Stimulated activated CD4-positive, alpha-beta T cell treated with anti-CD3 and anti-CD28 coated beads, Interleukin-1b, Interleukin-23, amount 100 ng/mL, for 24 hours (primary cell): ENCODE results near the gene RTN1.

Experiments used
- DNase-seq, 4 experiments: peaks; one replicate each; pipeline ENCODE4 v3.0.0-alpha.2; 2020; ENCODE audit warnings: low read depth in 4 of 4, low spot score in 1 of 4

The RTN1 gene, protein sequence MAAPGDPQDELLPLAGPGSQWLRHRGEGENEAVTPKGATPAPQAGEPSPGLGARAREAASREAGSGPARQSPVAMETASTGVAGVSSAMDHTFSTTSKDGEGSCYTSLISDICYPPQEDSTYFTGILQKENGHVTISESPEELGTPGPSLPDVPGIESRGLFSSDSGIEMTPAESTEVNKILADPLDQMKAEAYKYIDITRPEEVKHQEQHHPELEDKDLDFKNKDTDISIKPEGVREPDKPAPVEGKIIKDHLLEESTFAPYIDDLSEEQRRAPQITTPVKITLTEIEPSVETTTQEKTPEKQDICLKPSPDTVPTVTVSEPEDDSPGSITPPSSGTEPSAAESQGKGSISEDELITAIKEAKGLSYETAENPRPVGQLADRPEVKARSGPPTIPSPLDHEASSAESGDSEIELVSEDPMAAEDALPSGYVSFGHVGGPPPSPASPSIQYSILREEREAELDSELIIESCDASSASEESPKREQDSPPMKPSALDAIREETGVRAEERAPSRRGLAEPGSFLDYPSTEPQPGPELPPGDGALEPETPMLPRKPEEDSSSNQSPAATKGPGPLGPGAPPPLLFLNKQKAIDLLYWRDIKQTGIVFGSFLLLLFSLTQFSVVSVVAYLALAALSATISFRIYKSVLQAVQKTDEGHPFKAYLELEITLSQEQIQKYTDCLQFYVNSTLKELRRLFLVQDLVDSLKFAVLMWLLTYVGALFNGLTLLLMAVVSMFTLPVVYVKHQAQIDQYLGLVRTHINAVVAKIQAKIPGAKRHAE

DNA sequence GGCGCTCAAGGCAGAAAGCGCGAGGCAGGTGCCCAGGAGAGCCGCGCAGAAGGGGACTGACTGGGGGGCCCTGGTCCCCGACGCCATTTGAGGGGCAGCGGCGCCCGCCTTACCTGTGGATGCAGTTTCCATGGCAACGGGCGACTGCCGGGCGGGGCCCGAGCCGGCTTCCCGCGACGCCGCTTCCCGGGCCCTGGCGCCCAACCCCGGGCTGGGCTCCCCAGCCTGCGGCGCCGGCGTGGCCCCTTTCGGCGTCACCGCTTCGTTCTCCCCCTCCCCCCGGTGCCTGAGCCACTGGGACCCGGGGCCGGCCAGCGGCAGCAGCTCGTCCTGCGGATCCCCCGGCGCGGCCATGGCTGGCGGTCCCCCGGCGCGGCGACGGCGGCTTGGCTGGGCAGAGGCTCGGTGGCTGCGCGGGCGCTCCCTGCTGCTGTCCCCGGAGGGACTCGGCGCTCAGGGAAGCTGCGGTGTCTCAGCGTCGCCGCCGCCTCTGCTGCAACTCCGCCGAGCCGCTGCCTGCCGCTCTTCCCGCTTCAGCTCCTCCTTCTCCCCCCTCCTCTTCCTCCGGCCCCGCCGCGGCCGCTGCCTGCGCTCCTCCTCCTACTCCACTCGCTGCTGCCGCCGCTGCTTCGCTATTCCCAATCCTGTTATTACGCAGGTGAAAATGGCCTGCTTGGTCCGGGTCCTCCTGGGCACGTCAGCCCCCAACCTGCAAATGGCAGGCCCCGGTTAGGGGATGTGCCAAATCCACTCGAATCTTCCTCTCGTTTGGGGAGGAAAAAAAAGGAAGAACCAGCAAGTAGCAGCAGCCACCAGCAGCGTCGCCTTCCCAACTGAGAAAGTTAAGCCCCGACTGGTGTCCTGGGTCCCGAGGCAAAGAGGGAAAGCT lies at the start of gene RTN1:
Gene RTN1, minus strand, starts transcription at position 500 of the 889 bp plus-strand sequence. Its CDS starts 146 bp downstream, at position 354.
- DNase-seq: peak in 1 of 4 experiments; percentile 11

DNA sequence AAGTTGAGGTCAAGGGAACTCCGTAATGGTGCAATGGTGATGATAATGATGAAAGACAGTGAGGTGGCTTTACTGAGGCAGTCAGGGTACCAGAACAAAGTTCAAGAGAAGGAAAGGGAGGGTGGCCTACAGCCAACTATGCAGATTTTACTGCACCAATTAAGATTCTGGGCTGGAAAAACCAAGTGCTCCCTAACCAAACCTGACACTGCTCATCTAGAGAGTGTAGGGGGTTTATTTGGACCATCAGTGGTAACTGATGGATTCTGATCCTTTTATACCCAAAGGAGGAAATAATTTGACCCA lies 49.8 kb upstream of the RTN1 start:
- no peak for DNase-seq

DNA sequence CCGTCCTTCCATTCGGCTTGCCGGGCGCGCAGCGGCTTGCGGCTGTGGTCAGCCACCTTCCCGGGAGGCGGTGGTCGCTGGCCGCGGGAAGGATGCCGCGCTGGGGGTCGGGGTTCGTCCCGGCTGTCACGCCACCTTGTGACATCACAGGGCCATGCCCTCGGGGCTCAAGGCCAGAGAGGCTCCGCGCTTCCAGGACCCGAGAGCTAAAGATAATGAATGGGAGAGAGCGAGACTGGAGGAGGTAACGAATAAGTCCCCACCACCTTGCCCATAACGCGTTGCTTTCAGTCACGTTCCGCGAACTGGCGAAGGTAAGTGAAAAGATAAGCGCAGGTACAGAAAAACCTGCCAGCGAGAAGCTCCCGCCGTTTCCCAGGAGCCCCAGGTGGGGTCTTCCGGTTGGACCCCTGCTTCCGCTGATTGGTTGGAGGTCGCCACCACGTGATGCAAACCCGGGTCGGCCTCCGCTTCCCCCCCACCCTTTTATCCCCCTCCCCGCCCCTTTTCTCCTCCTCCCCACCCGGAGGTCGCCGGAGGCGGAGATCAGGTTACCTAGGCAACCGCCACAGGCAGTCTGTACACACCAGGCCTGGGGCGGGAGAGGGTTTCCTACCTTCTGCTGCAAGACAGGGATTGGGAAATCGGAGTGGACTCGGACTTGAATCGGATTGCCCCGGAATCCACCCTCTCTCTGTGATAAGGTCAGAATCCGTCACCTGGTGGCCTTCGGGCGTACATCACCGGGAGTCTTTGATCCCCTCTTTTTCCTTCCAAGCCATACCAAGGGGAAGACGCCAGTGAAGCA lies 49.2 kb upstream of the RTN1 start, which contains the start of gene LRRC9:
Gene LRRC9, plus strand, starts transcription at position 575 of the 808 bp plus-strand sequence.
- no peak for DNase-seq

DNA sequence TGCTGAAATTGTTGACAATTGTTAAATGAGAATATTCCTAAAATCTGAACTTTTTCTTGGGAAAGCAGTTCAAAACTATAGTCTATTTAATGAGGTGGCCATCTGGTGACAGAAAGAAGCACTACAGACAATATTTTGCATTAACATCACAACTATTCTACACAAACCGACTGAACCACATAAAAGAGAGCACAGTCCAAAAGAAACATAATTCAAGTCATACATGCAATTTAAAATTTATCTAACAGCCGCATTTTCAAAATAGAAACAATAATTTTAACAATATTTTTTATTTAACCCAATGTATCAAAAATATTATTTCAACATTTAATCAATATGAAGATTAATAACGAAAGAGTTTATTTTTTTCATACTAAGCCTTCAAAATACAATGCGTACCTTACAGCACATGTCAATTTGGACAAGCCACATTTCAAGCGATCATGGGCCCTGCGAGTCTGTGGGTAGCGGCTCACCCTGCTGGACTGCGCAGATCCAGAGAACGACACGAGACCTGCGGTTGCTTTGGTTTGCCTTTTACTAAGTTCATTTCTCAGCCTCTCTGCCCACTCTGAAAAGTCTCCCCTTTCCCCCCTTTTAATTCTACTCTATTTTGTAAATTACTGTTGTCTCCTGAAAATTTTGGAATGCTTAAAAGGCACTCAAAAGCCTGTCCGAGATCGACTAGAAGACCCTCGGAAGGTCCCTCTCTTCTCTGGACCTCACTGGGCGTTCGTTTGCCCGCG lies 48.4 kb upstream of the RTN1 start:
- no peak for DNase-seq

DNA sequence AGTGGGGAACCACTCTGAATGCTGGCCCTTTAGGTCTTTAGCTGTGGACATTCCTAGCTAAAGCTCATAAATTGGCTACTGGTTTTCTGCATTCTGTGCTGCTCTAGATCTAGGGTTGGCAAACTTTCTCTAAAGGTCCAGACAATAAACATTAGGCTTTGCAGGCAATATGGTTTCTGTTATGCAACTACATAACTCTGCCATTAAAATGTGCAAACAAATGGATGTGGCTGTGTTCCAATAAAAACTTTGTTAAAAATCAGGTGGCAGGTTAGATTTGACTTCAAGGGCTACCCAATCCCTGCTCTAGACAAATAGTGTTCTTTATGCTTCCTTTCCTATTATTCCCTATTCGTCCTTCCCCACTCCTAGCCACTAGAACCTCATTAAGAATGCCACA lies 42.6 kb upstream of the RTN1 start:
- no peak for DNase-seq

DNA sequence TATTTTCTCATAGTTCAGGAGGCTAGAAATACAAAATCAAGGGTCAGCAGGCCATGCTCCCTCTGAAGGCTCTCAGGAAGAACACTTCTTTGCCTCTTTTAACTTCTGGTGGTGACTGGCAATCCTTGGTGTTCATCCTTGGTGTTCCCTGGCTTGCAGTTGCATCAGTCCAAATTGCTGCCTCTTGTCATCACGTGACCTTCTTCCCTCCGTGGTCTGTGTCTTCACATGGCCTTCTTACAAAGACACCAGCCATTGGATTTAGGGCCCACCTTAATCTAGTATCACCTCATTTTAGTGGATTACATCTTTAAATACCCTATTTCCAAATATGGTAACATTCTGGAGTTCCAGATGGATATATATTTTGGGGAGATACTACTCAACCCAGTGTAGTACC lies 41.9 kb upstream of the RTN1 start:
- DNase-seq: no peak

DNA sequence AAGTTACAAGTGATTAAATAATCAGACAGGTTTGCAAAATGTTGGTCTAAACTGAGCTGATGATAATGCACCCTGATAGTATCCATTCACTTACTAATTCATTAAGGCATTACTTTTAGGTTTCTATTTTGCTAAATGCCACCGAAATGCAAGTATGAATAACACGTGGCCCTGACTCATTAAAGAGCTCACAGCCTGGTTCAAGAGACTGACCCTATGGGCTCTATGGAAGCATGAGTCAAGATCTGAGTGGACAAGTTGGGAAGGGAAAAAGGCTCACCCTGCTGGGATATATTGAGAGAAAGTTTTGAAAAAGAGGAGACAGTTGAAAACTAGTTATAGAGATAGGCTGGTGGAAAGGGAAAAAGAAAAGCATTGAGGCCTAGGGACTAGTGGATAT lies 34.6 kb upstream of the RTN1 start:
- DNase-seq: no peak

DNA sequence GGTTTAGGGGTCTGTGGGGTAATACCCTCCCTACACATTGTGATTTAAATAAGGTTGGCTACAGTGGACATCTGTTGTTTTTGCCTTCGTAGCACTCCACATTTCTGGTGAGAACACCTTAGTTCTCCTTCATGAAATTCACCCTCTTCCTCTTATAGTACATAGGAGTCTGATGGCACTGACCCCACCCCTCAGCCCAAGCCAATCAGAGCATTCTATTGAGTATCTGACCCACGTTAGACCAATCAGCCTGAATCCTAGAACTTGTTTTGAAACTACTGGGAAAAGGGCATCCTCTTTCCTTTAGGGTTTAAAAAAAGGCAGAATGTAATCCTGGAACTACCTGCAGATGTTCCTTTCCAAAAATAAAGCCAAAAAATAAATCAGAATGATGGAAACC lies 33.6 kb upstream of the RTN1 start:
- DNase-seq: no peak

DNA sequence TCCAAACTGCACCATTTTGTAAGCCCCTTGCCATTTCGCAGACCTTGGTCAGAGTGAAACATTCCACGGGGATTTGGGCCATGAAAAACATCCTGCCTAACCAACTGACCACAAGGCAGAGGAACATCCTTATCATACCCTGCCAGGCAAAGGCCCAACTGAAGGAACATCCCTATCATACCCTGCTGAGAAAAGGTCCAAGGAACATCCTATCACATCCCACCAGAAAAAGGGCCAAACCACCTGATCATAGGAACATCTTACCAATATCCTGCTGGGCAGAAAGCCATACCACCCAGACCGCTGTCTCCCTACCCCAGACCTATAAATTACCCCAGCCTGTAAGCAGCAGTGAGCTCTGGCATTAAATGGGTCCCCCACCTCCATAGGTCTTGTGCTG lies 30.0 kb upstream of the RTN1 start:
- DNase-seq: no peak

DNA sequence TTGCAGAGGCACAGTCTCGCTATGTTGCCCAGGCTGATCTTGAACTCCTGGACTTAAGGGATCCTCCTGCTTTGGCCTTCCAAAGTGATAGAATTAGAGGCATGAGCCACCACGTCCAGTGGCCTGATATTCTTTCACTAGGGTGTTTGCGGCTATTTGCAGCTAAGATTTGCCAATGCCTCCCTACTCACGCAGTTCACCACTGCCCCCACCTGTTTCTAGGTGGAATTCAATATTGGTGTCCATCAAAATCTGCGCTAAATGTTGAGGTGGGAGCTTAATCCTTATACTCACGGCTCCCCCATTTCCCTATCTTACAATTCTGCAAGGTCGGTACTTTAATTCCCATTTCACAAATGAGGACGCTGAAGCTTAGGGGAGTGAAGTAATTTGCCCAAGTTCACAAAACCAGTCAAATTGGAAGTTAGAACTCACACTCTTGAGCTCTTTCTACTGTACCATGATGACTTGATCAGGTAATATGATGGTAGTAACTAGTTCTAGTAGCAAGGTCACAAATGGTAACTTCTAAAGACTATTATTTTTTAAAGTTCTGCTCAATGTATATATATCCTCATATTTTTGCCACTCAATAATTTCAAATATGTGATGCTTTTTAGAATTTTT lies 27.3 kb upstream of the RTN1 start:
- DNase-seq: no peak

DNA sequence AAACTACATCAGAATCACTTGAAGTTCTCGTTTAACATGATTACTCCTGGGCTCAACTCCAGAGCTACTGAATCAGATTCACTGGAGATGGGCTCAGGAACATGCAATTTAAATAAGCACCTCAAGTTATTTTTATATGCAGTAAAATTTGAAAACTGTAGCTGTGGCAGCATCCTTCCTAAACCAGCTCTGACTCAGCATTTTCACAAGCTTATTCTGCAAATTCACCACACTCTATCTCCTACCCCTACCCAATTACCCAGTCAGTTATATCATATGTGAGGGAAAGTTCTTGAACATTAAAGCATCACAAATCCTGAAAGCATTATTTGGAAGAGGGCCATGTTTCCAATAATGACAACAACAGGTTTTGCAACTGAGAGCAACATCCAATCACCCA lies 25.1 kb upstream of the RTN1 start:
- no peak for DNase-seq

DNA sequence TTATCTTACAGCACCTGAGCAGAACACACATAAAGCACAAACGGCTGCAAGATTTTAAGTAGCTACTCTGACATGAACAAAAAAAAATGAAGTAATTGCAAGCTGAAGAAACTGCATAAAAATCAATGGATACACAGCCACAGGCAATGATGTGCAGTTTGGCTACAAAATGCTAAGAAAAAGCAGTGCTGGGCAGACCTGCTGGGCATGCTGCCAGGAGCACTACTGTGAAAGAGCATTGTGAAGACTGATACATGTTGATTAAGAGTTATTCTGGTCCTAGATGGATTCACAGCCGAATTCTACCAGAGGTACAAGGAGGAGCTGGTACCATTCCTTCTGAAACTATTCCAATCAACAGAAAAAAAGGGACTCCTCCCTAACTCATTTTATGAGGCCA lies 20.1 kb upstream of the RTN1 start:
- no peak for DNase-seq

DNA sequence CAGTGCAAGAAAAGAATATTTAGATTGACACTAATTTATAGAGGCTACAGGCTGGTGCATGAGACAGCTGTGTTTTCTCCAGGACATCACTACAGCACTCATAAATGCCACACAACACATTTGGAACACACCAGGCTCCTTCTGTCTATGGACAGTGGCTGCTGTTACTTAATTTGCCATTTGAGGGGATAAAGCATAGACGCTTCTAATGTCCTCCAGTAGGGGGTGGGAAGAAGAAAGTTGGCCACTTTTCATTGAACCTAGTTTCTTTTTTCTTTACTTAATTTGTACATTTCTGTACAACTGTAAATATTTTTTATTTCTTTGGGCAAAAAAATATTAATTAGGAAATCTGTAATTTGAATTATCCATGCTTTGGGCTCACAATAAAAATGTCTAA lies 12.4 kb upstream of the RTN1 start:
- DNase-seq: no peak

DNA sequence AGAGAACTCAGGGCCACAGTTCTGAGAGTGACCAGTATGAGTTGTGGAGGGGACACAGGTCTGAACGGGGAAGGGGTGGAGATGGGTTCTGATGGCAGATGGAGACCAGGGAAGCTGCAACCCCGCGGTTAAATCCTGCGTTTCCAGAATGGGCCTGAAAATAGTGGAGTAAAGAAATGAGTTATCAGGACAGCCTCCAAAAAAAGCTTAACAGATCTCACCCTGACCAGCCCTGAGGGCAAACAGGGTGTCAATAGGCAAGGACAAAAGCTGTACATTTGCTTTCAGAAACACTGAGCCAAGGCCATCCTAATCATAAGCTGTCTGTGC lies 555 bp upstream of the RTN1 start:
- no peak for DNase-seq

DNA sequence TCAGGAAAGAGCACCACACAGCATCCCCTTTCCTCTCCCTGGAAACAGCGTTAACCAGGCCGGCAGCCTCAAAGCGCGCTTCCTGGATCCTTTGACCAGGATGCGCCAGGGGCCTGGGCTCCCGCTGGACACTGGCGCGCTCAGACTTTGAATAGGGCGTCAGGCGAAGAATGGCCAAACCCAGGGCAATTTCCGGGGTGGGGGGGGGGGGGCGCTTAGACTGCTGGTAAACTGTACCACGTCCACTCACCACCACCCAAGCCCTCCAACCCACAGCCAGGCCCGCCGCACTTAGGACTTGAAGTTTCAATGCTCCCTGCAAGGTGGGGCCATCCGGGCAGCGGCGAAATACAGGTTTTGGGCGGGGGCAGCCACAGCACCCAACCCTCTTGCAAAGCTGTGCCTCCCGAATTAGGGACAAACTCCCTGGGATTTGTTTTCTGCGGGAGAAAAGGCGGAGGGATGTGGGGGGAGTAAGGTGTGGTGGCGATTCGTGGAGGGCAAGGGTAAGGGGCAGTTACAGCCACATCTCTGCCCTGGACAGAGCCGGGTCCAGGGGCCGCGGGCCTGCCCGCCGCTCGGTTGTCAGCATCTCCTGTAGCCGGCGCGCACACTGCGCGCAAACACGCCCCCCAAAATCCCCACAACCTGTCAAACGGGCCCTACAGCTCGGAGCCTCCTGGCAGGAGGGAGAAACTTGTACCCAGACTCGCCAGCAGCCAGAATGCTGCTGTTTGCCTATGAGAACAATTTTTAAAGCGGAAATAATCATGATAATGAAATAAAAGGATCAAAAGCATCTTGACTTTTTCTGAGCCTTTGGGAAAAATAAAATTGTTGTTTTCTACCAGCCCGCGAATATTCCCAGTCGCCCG lies 958 bp downstream of the RTN1 start:
- DNase-seq: no peak

DNA sequence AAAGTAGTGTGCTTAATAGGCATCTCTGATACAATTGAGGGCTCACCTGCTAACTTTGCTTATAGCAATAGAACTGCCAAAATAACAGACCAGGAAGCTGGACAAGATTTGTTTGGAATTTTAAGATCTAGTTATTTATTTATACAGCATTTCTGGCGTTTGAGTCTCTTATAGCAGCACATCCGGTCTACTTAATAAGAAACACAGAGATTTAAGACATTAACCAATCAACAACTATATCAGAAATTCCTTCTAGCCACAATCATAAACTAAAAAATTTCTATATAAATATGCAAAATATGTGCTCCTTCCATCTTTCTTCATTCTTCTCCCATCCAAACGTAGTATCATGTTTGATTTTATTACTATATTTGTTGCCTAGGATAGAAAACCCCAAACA lies 2.6 kb downstream of the RTN1 start:
- DNase-seq: no peak

DNA sequence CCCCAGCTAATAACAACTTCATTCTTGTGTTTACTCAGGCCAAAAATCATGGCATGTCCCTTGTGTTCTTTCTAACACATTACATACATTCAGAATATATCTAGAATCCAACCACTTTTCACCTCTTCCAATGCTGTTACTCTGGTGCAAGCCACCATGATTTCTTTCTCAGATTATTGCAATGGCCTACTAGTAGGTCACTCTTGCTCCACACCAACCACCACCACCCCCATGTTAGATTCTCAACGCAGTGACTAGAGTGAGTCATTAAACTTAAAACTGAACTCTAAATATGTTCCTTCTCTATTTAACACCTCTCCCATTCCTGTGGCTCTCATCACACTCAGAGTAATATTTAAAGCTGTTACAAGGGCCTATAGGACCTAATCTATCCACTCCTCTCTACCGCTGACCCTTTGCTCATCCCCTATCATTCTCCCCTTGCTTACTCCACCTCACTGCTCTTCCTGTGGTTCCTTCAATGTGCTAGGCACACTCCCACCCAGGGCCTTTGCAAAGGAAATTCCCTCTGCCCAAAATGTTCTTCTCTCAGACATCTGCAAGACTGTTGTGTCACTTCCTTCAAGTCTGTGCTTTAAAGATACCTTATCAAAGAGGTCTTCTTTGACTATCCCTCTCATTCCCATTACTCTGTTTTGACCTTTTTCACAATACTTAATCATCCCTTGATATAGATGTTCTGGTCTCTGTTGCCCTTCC lies 6.6 kb downstream of the RTN1 start:
- DNase-seq: no peak

DNA sequence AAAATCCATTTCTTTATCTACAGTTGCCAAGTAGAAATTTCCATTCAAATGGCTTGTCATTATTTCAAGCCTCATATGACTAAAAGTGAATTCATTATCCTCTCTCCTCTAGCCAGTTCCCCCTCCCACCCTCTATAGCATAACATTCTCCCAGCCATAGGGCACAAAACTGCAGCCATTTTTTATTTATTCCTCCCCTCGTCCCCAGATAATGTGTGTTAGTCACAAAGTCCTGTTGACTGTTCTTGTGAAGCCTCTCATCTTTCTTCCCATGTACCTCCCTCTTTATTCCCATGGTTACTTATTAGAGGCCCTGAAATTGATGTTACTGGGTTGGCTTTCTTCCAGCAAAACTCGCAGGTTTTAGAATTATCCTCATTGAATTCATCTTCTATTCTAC lies 13.2 kb downstream of the RTN1 start:
- DNase-seq: no peak
